ENCODE data around the gene SMAD5.

DNA sequence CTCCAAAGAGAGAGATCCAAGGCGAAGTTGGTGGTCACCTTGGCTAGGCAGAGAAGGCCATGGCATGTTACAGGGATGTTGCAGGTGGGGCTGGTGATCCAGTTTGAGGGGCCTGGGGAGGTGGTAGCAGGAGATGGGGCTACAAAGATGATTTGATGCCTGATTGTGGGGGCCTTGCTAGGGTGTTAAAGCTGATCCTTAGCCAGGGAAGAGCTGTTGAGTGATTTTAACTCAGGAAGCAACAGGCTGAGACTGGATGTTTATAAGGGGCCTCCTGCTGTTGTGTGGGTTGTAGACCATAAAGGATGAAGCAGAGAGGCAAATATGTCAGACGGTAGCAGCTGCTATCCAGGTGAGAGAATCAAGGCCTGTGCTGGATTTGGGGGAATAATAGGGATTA, 19.0 kb upstream of the SMAD5 start:
- no peak for TF ChIP-seq POLR2AphosphoS5 (IDR thresholded peaks at IDR 0.05)
- TF ChIP-seq, protein P1, sequence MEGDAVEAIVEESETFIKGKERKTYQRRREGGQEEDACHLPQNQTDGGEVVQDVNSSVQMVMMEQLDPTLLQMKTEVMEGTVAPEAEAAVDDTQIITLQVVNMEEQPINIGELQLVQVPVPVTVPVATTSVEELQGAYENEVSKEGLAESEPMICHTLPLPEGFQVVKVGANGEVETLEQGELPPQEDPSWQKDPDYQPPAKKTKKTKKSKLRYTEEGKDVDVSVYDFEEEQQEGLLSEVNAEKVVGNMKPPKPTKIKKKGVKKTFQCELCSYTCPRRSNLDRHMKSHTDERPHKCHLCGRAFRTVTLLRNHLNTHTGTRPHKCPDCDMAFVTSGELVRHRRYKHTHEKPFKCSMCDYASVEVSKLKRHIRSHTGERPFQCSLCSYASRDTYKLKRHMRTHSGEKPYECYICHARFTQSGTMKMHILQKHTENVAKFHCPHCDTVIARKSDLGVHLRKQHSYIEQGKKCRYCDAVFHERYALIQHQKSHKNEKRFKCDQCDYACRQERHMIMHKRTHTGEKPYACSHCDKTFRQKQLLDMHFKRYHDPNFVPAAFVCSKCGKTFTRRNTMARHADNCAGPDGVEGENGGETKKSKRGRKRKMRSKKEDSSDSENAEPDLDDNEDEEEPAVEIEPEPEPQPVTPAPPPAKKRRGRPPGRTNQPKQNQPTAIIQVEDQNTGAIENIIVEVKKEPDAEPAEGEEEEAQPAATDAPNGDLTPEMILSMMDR (IDR thresholded peaks at IDR 0.05) = no peak
- no peak for TF ChIP-seq POLR2A (IDR thresholded peaks at IDR 0.05)
